Body of pancreas (tissue), 4 donors: ENCODE measurements around the gene LCN12.

Experiments used
- CTCF ChIP-seq, 7 experiments: fragments of 450-650 bp in 4 of 7; fragments of 200-600 bp in 3 of 7; sonication (generic) in 3 of 7; IDR thresholded peaks; one replicate each; pipeline ENCODE4 v1.5.1; 2016 to 2019; ENCODE audit warnings: antibody characterized with exemption in 7 of 7
- POLR2A ChIP-seq, 3 donors: fragments of 450-650 bp; IDR thresholded peaks; one replicate each; pipeline ENCODE4 v1.6.1; 2016; ENCODE audit warnings: antibody characterized with exemption in 3 of 3, mild to moderate bottlenecking in 2 of 3

- TF ChIP-seq CTCF (IDR thresholded peaks at IDR 0.05) (no peak), POLR2A (IDR thresholded peaks at IDR 0.05) (no peak)
Measured at GRCh38 chr9:136997830-136998234, 45.8 kb downstream of the LCN12 start.
